Fibroblast of upper back skin (primary cell): ENCODE data around the gene CNPY1.
"Not testable (repeated sequence)": the region's sequence is repeated elsewhere in the genome, so short reads cannot be mapped to it uniquely, and the experiment has no call there.

Source experiments
- DNase-seq: peaks from one replicate; pipeline ENCODE4 v3.0.0-alpha.2; 2013

CNPY1 gene

GRCh38 chr7:155530601-155531000 lies 15.8 kb downstream of the CNPY1 start:
- DNase-seq, result no peak

GRCh38 chr7:155529845-155530244 lies 16.5 kb downstream of the CNPY1 start:
- DNase-seq, result no peak

DNA sequence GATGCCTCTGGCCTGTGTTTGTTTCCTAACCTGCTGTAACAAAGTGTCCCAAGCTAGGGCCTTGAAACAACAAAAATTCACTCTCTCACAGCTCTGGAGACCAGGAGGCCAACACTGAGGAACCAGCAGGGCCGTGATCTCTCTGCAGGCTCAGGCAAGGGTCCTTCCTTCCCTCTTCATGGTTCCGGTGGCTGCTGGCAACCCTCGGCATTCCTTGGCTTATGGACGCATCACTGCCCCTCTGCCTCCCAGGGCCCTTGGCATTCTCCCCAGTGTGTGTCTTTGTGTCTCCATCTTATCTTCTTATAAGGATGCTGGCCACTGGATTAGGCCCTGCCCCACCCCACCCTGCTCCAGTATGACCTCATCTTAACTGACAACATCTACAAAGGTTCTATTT lies 17.0 kb downstream of the CNPY1 start:
- DNase-seq, result no peak

DNA sequence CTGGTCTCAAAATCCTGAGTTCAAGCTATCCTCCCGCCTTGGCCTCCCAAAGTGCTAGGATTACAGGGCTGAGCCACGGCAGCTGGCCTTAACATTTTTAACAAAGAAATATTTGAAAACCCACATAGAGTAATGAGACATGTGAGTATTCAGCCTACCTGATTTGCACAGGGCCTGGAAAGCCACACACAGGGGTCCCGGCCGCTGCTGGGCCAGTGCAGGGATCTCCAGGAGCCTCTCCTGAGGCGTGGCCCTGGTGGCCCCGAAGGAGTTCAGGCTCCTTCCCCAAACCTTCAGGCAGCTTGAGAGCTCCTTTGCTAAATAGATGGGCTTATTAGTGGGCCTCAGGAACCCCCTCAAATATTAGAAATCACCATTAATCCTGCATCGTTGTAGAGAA lies 18.7 kb downstream of the CNPY1 start:
- DNase-seq, result no peak

DNA sequence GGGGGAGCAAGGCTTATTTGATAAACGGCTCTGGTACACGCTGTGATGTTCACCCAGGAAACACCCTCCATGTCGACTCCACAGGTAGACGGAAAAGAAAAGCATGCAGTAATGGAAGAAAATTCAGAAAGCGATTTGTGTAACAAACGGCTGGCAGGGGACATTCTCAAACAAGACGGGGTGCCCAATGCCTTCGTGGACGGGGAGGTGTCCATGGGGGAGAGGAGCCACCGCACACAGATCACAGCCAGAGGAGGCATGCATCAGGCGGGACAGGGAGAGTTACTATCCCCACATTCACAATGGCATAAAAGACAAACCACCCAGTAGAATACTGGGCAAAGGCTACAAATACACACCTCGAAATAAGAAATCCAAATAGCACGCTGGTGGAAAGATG lies 20.1 kb downstream of the CNPY1 start:
- DNase-seq, result no peak

DNA sequence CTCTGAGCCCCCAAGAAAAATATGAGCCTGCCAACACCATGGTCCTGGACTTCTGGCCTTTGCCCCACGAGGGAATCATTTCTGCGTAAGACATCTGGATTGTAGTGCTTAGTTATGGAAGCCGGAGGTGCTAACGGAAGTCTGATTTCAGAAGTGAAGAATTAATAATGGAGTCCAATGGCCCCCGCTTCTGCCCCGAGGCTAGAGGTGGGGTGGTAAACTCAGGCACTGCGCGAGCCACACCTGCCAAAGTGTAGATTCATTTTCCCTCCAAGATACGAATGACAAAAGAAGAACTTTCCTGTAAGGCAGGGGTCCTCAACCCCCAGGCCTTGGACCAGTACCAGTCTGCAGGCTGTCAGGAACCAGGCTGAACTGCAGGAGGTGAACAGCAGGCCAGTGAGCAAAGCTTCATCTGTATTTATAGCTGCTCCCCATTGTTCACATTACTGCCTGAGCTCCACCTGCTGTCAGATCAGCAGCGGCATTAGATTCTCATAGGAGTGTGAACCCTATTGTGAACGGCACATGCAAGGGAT lies 22.3 kb downstream of the CNPY1 start:
- DNase-seq, result no peak

DNA sequence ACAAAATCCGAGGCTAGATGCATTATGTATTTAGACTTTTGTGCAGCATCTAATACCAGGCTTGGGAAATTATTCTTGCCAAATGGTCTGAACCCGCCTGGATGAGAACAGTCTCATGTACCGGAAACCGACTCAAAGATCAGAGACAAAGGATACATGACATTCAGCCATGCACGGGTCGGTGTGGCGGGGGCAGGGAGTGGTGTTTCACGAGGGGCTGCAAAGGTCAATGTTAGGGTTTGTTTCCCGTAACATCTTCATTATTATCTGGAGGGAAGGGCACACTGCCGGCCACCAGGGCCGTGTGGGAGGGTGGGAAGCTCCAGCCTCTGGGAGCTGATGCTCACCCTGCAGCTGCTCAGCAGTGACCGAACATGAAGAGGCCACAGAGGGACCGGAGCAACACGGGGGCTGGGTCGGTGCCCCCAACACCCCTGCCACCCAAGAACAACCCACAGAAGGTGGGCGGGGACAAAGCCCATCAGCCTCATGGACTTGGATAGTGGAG lies 23.1 kb downstream of the CNPY1 start:
- no peak for DNase-seq

GRCh38 chr7:155521743-155522398 lies 24.5 kb downstream of the CNPY1 start:
- no peak for DNase-seq

GRCh38 chr7:155521007-155521742 lies 25.2 kb downstream of the CNPY1 start:
- DNase-seq, result no peak

DNA sequence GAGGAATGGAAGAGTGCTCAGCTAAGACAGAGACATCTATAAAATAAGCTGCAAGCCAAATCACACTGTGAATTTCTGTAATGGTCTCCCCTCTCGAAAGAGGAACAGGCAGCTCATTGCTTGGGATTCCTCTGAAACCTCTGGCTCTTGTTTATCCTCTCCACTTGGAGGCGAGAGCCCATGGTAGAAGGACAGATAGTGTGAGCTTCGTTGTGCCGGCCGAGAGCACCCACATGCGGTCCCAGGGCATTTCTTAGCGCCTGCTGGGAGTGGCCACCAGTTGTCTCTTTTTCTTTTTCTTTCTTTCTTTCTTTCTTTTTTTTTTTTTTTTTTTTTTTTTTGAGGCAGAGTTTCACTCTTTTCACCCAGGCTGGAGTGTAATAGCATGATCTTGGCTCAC lies 26.2 kb downstream of the CNPY1 start:
- no peak for DNase-seq

GRCh38 chr7:155519358-155519757 lies 27.0 kb downstream of the CNPY1 start:
- DNase-seq, result not testable (repeated sequence)

DNA sequence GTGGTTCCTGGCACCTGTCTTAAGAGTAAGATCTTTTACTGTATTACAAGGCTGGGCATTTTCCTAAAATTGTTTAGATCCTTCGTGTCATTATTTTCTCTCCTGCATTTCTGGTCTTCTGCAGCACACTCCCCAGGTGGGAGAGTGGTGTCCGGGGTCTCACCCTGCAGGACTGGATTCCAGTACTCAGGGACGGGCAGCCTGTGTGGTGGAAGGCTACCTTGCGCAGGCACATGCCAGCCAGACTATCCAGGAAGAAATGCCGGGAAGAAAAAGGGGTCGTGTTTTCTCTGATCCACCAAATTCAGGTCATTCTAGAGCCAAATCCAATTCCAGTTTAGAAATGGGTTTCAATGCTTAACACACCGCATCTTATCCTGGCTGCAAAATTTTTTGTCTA lies 27.7 kb downstream of the CNPY1 start:
- no peak for DNase-seq

DNA sequence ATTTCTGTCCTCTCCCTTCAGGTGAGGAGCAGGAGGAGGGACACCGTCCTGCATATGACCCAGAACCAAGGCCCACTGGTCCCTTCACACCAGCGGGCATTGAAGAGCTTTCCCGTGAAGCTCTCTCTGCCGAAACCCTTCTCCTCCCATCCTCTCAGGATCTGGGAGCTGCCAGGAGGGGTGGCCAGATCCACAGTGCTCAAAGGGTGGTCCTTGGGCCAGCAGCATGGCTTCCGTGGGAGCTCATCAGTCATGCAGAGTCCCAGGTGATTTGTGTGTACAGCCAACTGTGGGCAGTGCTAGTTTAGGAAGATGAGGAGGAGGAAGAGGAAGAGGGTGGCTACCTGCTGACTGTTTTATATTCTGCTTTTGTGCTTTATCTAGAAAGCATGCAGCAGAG lies 28.4 kb downstream of the CNPY1 start:
- no peak for DNase-seq

DNA sequence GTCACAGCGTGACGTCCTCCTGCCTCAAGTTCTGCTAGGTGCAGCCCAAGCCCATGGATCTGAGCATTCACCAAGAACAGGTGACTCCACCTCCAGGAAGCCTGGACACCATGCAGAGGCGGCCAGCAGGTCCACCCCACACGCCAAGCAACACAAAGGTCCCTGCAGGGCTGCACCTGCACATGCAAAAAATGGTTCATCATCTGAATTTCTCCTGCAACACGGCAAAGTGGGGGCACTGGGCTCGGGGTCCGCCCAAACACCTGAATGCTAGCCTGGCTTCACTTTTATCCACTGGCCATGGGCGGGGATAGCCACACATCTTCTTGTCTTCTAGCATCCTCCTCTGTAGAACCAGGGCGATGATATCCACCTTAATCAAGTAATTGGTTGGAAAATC lies 28.9 kb downstream of the CNPY1 start:
- no peak for DNase-seq

GRCh38 chr7:155516466-155516865 lies 29.9 kb downstream of the CNPY1 start:
- no peak for DNase-seq

- DNase-seq, result no peak
These were observed 31.0 kb downstream of the CNPY1 start for GRCh38 chr7:155515318-155515717.

DNA sequence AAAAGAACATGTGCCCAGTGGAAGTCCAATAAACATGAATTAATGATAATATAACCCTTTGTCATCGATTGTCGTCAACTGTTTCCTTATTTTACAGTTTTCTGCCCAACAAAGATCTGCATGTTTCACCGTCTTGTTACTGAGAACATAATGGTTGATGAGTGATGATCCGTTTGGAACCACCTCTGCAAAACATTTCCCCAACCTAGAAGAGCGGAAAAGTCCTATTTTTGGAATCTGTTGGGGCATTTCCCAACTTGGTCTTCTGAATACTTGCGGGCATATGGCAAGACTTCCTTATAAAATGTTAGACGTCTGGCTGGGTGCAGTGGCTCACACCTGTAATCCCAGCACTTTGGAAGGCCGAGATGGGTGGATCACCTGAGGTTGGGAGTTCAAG lies 32.1 kb downstream of the CNPY1 start:
- no peak for DNase-seq

GRCh38 chr7:155513543-155514285 lies 32.6 kb downstream of the CNPY1 start:
- no peak for DNase-seq

DNA sequence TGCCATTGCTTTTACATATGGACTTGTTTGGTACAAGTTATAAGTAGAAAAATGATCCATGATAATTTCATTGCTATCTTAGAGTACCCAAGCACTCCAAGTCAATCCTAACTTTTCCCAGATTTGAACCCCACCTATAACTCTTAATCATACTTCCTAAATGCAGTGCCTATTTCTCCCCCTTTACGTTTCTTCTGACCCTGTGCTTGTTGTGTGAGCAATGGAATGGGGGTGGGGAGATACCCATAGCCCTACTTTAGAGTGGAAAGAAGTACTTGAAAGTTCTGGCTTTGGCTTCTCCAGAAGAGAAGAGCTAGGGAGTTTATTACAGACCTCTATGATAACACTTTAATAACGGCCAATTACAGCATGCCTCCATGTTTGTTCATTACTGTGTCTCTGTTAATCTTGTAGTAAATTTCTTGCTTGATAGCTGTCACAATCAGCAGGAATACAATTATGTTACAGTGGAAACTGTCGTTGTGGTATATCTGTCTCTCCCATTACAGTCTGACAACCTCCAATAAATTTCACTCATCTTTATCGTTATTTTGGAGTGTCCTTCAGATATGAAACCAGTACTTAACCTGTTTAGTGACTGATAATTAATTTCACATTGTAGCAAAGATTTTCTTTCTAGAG lies 34.0 kb downstream of the CNPY1 start:
- DNase-seq, result no peak

GRCh38 chr7:155511702-155511996 lies 34.7 kb downstream of the CNPY1 start:
- DNase-seq, result no peak

- DNase-seq, result no peak
These were observed 35.2 kb downstream of the CNPY1 start for GRCh38 chr7:155510975-155511701.

GRCh38 chr7:155509725-155510551 lies 36.4 kb downstream of the CNPY1 start:
- no peak for DNase-seq
